Stimulated activated CD8-positive, alpha-beta memory T cell treated with anti-CD3 and anti-CD28 coated beads, Interleukin-15, amount 100 ng/mL, for 1 hour (primary cell): Measurements from ENCODE around the gene POMT1.
"Not testable (repeated sequence)": the region's sequence is repeated elsewhere in the genome, so short reads cannot be mapped to it uniquely, and the experiment has no call there.

Source experiments
- DNase-seq: peaks from one replicate; pipeline ENCODE4 v3.0.0-alpha.2; 2020; ENCODE audit warnings: low read depth

Gene POMT1, protein sequence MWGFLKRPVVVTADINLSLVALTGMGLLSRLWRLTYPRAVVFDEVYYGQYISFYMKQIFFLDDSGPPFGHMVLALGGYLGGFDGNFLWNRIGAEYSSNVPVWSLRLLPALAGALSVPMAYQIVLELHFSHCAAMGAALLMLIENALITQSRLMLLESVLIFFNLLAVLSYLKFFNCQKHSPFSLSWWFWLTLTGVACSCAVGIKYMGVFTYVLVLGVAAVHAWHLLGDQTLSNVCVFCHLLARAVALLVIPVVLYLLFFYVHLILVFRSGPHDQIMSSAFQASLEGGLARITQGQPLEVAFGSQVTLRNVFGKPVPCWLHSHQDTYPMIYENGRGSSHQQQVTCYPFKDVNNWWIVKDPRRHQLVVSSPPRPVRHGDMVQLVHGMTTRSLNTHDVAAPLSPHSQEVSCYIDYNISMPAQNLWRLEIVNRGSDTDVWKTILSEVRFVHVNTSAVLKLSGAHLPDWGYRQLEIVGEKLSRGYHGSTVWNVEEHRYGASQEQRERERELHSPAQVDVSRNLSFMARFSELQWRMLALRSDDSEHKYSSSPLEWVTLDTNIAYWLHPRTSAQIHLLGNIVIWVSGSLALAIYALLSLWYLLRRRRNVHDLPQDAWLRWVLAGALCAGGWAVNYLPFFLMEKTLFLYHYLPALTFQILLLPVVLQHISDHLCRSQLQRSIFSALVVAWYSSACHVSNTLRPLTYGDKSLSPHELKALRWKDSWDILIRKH

DNA sequence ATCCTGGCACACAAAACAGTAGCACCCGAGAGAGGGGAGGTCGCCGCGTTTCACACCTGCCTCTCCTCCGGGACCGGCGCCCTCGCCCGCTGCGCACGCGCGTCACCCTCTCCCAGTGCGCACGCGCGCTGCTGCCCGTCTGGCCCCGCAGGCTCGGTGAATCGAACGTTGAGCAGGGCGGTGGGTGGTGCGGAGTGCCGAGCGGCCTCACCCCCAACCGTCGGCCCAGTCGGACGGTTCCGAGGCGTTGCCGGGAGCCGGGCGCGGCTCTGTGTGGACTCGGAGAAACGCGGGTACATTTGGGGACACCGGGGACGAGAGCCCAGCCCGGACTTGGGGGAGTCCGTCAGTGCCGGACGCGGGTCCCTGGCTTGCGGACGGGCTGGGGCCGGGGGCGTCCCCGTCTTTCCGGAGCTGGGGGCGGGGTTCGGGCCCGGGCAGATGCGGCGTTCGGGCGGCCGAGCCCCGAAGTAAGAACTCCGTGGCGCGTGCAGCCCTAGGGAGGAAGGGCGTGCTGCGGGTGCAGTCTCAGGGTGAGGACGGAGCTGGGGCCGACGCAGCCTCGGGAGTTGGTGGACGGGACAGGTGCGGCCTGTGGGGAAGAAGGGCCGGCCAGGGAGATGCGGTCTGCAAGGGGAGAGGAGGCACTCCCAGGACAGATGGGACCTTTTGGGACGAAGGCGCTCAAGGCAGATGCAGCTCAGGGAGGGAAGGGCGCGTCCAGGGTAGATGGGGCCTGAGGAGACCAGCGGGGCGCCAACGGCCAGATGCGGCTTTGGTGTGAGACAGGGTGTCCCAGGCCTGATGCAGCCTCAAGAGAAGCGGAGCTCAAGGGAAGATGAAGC lies at the start of gene POMT1:
TSS of gene POMT1 (plus strand) at position 138 of the 845 bp plus-strand sequence. CDS start 1,301 bp downstream, outside the sequence.
- peak; percentile 66 for DNase-seq

DNA sequence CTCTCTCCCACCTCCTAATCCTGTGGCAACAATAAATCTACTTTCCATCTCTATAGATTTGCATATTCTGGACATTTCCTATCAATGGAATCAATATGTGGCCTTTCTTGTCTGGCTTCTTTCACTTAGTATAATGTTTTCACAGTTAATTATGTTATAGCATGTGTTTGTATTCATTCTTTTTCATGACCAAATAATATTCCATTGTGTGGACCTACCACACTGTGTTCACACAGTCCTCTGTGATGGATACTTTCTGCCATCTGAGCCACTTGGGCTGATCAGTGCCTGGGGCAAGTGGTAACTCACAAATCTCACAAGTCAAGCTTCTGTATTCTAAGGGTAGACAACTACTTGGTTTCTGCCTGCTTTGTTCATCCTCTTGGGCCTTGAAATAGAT lies 48.7 kb upstream of the POMT1 start:
- DNase-seq: no peak

DNA sequence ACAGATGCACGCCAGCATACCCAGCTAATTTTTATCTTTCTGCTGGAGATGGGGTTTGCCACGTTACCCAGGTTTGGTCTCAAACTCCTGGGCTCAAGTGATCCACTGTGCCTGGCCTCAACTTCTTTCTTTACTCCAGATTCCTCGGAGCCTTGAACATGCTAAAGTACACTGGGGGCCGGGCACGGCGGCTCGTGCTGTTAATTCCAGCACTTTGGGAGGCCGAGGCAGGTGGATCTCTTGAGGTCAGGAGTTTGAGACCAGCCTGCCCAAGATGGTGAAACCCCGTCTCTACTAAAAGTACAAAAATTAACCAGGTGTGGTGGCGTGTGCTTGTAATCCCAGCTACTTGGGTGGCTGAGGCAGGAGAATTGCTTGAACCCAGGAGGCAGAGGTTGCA lies 47.1 kb upstream of the POMT1 start:
- DNase-seq: not testable (repeated sequence)

DNA sequence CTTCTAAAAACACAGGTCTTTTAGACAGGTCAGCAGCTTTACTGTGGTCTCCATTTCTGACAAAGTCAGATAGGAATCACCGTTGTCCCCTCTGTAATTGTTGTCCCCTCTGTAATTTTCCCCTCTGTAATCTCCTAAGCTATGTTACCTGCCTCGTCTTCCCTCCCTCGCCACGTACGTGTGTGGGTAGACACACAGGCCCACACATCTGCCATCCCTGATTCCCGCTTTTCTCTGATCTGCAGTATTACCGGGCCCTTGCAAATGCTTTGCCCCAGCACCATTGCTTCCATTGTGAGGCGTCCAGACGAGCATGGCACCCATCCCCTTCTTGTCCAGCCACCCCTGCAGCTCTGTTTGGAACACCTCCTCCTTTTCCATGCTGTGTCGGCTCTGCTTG lies 45.0 kb upstream of the POMT1 start:
- DNase-seq: no peak

DNA sequence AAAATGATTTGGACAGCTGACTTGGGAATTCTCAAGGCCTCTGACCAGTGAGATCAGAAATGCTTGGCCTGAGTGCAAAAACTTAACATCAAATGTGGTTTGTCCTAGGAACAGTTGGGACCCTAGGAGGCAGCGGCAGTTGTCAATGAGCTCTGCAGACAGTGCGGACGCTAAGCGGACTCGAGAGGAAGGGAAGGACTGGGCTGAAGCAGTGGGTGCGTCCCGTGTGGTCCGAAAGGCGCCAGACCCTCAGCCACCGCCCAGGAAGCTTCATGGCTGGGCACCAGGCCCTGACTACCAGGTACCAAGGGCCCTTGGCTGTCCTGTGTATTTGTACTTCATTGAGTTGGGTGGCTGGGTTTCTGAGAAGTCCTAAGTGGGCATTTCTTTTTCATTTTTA lies 43.7 kb upstream of the POMT1 start:
- DNase-seq: no peak

DNA sequence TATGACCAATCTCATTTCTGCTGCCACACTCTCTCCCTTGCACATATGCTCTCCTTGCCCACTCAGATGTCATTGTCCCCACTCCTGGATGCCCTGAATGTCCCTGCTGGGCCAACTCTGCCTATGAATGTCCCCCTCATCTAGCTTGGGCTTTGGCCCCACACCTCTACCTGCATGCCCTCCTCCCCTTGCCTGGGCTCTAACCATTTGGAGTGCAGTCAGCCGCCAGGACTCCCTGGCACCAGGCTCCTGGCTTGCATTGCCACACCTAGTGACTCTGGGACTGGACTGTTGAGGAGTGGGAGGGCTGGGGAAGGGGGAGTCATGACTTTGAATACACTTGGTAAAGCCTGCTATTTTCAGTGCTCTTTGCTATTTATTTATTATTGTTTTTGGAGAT lies 41.6 kb upstream of the POMT1 start:
- DNase-seq: no peak

DNA sequence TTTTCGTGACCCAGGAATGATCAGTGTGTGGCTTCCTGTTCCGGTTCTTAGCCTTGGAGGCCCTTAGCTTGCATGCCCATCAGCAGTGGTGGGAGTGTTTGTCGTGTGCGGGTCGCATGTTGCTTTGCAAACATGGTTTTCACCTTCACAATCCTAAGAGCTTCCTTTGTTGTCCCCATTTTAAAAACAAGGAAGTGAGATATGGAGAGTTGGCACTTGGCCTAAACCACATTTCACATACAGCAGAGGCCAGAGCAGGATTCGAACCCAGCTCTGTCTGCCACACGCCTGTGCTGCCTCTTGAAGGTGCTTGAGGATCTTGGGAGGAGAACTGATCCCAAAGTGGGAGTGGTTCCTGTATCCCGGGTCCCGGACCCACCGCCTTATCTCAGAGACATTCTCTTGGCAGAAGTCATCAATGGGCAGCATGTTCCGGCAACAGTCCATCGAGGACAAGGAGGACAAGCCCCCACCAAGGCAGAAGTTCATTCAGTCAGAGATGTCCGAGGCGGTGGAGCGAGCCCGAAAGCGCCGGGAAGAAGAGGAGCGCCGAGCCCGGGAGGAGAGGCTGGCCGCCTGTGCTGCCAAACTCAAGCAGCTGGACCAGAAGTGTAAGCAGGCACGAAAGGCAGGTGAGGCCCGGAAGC lies 38.2 kb upstream of the POMT1 start:
- no peak for DNase-seq

DNA sequence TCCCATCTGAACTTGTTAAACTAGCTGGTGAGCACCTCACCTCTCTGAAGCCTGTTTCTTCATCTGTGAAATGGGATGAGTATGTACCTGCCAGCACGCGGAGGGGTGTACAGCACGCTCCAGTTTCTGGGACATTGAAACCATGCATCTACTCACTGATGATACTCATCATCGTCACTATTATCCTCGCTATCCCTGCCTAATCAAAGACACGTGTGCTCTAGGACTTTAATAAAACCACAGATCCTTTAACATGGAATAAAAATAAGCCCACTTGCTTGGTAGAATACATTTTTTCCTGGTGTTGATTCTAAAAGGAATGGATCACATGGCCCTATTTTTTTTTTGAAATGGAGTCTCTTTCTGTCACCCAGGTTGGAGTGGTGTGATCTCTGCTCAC lies 37.3 kb upstream of the POMT1 start:
- no peak for DNase-seq

DNA sequence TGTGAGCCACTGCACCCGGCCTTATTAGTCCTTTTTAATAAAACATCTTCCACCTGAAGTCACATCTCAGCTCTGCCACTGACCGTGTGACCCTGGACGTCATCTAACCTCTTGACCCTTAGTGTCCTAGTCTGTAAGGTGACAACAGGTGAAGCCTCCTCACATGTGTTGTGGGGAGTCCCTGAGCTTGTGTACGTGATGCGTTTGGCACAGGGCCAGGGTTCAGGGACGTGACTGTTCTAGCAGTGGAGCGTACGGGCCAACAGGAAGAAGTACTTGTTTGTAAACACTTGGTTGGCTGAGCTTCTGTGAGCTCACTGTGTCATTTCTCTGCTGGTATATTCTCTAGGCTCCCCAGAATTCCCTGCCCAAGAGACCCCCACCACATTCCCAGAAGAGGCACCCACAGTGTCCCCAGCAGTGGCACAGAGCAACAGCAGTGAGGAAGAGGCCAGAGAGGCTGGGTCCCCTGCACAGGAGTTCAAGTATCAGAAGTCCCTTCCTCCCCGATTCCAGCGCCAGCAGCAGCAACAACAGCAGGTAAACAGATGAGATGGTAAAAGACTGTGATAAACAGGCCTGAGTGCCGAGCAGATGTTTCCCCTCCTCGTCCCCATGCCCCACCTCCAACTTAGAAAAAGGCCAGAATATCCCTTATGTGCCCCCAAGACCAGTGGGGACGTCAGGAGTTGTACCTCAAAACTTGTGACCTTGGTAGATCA lies 35.3 kb upstream of the POMT1 start:
- no peak for DNase-seq

DNA sequence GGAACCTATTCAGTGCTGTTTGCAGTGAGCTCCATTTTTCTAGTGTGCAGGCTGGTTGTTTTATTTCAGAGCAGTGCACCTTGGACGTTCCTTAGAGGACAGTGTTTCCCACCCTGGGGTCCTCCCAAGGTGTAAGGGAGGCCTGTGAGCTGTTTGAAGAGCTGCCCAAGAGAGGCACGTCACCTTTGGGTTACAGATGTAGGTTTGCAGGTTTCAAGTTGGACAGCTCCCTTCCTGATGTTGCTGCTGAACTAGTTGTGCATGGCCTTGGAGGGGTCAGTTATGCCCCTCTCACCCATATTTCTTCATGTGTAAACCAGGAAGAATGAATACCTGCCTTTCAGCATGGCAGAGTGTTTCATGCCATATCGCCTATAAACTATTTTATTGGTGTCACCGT lies 34.7 kb upstream of the POMT1 start:
- DNase-seq: no peak

DNA sequence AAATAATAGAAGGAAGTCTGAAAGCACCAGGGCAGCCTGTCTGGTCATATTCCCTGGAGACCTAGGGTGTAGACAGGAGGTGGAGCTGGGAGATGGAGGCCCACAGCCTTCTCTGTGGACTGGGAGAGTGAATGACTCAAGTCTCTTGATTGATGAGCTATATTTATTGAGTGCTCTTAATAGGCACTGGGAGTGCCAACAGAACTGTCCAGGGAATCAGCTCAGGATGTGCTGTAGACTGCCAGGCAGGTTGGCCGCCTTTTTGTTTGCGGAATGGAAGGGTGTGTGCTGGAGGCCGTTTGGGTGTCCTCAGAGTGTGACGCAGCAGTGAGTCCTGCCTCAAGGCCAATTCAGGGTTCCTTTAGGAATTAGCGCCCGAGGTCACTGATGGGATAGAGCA lies 33.4 kb upstream of the POMT1 start:
- no peak for DNase-seq

DNA sequence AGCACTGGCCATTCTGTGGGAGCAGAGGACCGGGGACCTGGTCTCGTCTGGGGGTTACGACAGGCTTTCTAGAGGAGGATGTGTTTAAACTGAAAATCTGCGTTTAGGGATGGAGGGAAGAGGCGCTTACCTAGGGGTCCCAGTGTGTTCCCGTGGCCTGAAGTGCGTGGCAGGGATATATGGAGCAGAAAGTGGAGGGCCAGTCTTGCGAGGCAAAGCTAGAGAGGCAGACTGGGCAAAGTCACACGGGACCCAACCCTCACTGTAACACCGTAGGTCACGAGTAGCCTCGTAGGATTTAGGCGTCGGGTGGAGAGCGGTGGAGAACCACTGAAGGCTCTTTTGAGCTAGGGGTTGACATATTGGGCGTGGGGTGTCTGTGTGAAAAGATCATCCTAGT lies 32.8 kb upstream of the POMT1 start:
- DNase-seq: no peak

DNA sequence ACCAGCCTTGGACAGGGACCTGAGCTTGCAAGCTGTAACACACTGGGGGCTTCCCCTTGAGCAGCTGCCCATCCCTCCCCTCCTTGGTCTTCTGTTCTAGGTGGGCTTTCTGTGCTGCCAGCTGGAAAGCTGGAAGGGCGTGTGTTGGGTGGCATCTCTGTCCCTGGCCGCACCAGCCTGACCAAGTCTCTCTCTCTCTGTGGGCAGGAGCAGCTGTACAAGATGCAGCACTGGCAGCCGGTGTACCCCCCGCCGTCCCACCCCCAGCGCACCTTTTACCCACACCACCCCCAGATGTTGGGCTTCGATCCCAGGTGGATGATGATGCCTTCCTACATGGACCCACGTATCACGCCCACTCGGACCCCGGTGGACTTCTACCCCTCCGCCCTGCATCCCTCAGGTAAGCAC lies 32.1 kb upstream of the POMT1 start:
- DNase-seq: no peak

DNA sequence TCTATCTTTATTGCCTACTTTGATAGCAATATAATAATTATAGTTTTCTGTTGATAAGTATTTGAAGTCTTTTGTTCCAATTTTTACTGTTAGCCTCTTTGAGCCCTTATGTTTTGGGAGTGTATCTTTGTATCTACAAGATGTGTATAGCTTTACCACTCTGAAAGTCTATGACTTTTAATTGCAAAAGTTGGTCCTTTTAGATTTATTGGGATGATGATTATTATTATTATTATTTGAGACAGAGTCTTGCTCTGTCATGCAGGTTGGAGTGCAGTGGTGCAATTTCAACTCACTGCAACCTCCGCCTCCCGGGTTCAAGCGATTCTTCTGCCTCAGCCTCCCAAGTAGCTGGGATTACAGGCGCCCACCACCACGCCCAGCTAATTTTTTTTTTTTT lies 30.6 kb upstream of the POMT1 start:
- DNase-seq: not testable (repeated sequence)

DNA sequence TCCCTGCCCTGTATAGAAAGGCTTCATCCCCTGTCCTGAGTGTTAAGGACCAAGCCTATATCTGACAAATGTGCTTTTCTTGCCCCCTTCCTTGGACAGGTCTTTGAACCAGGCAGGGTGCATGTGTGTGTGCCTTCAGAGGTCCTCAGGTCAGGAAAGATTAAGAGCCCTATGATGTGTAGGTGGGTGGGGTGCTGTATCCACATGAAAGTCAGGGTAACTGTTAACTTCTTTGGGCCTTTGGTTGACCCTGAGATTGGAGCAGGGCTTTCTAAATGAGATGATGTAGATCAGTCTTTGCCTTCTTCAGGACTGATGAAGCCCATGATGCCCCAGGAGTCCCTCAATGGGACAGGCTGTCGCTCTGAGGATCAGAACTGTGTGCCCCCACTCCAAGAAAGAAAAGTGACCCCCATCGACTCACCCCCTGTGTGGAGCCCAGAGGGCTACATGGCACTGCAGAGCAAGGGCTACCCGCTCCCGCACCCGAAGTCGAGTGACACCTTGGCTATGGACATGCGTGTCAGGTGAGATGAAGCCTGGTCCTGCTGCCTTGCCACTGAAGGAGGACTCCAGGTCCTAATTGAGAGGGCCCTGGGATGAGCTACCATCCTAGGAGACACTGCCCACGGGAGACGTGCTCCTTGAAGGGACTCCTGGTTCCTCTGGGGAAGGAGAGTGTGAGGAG lies 29.4 kb upstream of the POMT1 start:
- DNase-seq: no peak

DNA sequence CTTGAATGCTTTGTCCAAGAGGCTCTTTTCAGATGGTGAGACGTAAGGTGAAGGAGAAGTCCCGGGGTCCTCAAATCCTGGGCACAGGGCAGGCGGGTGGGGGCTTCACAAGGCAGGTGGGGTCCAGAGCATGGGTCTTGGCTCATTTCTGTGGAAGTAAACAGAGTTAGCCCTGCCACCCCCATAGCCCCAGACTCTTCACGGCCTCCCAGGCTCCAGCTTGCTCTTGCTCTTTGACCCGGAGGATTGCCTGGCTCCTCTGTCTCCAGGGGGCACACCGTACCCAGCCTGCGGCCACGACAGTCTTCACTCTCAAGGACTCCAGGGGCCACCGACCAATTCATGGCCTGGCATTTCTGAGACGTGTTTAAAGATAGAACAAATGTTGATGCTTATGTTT lies 28.8 kb upstream of the POMT1 start:
- no peak for DNase-seq

DNA sequence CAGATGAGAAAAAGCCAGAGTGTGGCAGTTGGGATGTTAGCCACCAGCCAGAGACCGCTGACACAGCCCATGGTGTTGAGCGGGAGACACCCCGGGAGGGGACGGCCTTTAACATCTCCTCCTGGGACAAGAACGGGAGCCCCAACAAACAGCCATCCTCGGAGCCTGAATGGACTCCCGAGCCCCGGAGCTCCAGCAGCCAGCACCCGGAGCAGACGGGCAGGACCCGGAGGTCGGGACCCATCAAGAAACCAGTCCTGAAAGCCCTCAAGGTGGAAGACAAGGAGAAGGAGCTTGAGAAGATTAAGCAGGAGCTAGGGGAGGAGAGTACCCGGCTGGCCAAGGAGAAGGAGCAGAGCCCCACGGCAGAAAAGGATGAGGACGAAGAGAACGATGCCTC lies 28.0 kb upstream of the POMT1 start:
- no peak for DNase-seq

DNA sequence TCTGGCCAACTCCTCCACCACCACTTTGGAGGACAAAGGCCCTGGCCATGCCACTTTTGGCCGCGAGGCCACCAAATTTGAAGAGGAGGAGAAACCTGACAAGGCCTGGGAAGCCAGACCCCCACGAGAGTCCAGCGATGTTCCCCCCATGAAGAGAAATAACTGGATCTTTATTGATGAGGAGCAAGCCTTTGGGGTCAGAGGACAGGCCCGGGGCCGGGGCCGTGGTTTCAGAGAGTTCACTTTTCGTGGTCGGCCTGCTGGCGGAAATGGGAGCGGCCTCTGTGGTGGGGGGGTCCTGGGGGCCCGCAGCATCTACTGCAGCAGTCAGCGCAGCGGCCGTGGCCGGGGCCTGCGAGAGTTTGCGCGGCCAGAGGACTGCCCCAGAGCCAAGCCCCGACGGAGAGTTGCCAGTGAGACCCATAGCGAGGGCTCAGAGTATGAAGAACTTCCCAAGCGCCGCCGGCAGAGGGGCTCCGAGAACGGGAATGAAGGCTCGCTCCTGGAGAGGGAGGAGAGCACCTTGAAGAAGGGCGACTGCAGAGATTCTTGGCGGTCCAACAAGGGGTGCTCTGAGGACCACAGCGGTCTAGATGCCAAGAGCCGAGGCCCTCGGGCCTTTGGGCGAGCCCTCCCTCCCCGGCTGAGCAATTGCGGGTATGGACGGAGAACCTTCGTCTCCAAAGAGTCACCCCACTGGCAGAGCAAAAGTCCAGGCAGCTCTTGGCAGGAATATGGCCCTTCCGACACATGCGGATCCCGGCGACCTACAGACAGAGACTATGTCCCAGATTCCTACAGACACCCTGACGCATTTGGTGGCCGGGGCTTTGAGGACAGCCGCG lies 27.4 kb upstream of the POMT1 start:
- no peak for DNase-seq

DNA sequence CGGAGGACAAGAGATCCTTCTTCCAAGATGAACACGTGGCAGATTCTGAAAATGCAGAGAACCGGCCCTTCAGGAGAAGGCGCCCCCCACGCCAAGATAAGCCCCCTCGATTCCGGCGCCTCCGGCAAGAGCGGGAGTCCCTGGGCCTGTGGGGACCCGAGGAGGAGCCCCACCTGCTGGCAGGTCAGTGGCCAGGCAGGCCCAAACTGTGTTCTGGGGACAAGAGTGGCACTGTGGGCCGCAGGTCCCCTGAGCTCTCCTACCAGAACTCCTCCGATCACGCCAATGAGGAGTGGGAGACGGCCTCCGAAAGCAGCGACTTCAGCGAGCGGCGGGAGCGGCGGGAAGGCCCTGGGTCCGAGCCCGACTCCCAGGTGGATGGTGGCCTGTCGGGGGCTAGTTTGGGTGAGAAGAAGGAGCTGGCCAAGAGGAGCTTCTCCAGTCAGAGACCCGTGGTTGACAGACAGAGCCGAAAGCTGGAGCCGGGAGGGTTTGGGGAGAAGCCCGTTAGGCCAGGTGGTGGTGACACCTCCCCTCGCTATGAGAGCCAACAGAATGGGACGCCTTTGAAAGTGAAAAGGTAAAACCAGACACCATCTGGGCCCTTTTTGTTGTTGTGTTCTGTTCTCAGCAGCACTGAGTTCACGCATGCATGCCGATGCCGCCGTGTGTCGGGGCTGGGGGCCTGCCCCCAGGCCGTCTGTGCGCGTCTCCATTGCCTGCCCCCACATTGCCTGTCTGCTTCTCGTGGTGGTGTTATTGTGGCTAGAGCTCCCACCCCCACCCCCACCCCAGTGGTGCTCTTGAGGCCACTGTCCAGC lies 26.6 kb upstream of the POMT1 start:
- no peak for DNase-seq
